HepG2 (cell line): ENCODE measurements around the gene PPP2R5B. TPM values are rescaled to one million over a fixed set of nuclear protein-coding genes. Genes with fewer than 3 reads are reported as not detected.
A peak's percentile ranks its signal among the peaks of the same experiment; 100 is the strongest.

Experiments used
- ATAC-seq: fragments of 200-7000 bp; cut with Tn5 transposase; 3 replicates; pipeline ENCODE4 v1.9.1; 2020; ENCODE audit warnings: mild to moderate bottlenecking, moderate library complexity
- BruUV-seq: library from RNA; stranded (reverse); fragments of 400-500 nt; replicated peaks from 2 replicates; lab custom pipeline; 2021; lab: Mats Ljungman, UMichigan
- CTCF ChIA-PET: fragments of 300-600 bp; formaldehyde crosslinking; extraction: SDS; loops from one replicate; lab custom pipeline; 2021; ENCODE audit warnings: low total read pairs, inconsistent platforms, low intra/inter-chr PET ratio; lab: Yijun Ruan, JAX
- POLR2A ChIA-PET: fragments of 350-600 bp; sonication (Branson Sonifier 250); formaldehyde crosslinking; loops from one replicate; lab custom pipeline; 2020; ENCODE audit warnings: antibody characterized with exemption, inconsistent platforms; lab: Yijun Ruan, JAX
- DNase-seq: peaks from one replicate; pipeline ENCODE4 v3.0.0-alpha.2; 2015; ENCODE audit warnings: low spot score
- FAIRE-seq: peaks from 3 replicates; lab custom pipeline; 2011; peaks lifted over from hg19 to GRCh38; lab: Jason Lieb, UNC
- H2AFZ ChIP-seq: one replicate; pipeline ENCODE4 v1.6.1; 2011; ENCODE audit warnings: low read length, inconsistent platforms
- H3K27ac ChIP-seq: fragments of 300-600 bp; 3 replicates; pipeline ENCODE4 v1.8.0; 2011; ENCODE audit warnings: mixed run types, mild to moderate bottlenecking, mixed read lengths, low read length, inconsistent platforms; ENCODE audit not compliant: insufficient read depth; ENCODE audit errors: extremely low read length
- H3K27me3 ChIP-seq, 2 experiments: fragments of 200-600 bp in 1 of 2; 2 replicates in 1 of 2; 3 replicates in 1 of 2; pipeline versions ENCODE4 v1.6.0 to v1.8.0; 2011; ENCODE audit warnings: low read length in 2 of 2, mild to moderate bottlenecking in 2 of 2, moderate library complexity in 2 of 2, inconsistent platforms in 1 of 2; ENCODE audit not compliant: insufficient read depth in 2 of 2, control insufficient read depth in 1 of 2
- H3K36me3 ChIP-seq, 2 experiments: fragments of 200-600 bp in 1 of 2; replicated peaks in 1 of 2; 2 replicates in 1 of 2; 3 replicates in 1 of 2; pipeline versions ENCODE4 v1.5.1 to v1.8.0; 2011; ENCODE audit warnings: low read length in 2 of 2, inconsistent platforms in 1 of 2; ENCODE audit not compliant: insufficient read depth in 2 of 2, control insufficient read depth in 1 of 2
- H3K4me1 ChIP-seq: 2 replicates; pipeline ENCODE4 v1.5.1; 2012; ENCODE audit warnings: low read length, inconsistent platforms; ENCODE audit not compliant: insufficient read depth
- H3K4me2 ChIP-seq: 2 replicates; pipeline ENCODE4 v1.6.0; 2011; ENCODE audit warnings: low read depth, low read length, inconsistent platforms
- H3K4me3 ChIP-seq, 3 experiments: fragments of 200-600 bp in 1 of 3; sonication (generic), shearing (Covaris generic) in 1 of 3; replicated peaks in 1 of 3; 2 replicates each; pipeline ENCODE4 v1.5.1; 2011 to 2016; ENCODE audit warnings: low read length in 3 of 3, inconsistent platforms in 2 of 3, low read depth in 2 of 3, mild to moderate bottlenecking in 2 of 3, control low read depth in 1 of 3, mixed read lengths in 1 of 3; ENCODE audit not compliant: insufficient read depth in 1 of 3
- H3K79me2 ChIP-seq: one replicate; pipeline ENCODE4 v1.6.1; 2011; ENCODE audit warnings: low read length, inconsistent platforms; ENCODE audit not compliant: insufficient read depth
- H3K9ac ChIP-seq: 2 replicates; pipeline ENCODE4 v1.6.0; 2011; ENCODE audit warnings: mild to moderate bottlenecking, low read depth, low read length, inconsistent platforms; ENCODE audit not compliant: insufficient read depth
- H3K9me3 ChIP-seq: 2 replicates; pipeline ENCODE4 v1.5.1; 2012; ENCODE audit warnings: mild to moderate bottlenecking, low read length
- H4K20me1 ChIP-seq: 2 replicates; pipeline ENCODE4 v1.6.0; 2011; ENCODE audit warnings: inconsistent platforms, mild to moderate bottlenecking, low read length, moderate library complexity; ENCODE audit not compliant: insufficient read depth
- AGO2 ChIP-seq: fragments of 200-400 bp; formaldehyde crosslinking; optimal IDR thresholded peaks from 2 replicates; pipeline ENCODE3; 2017; ENCODE audit warnings: mild to moderate bottlenecking, low read depth, low read length, moderate library complexity
- ARNTL ChIP-seq: sonication (generic); formaldehyde crosslinking; IDR thresholded peaks from 2 replicates; pipeline ENCODE4 v1.4.0; 2020; ENCODE audit warnings: mild to moderate bottlenecking, missing genetic modification reagents
- BCL6 ChIP-seq: IDR thresholded peaks from 2 replicates; pipeline ENCODE4 v1.6.1; 2016; ENCODE audit warnings: missing genetic modification reagents, missing compliant biosample characterization
- HDAC1 ChIP-seq: sonication (generic); formaldehyde crosslinking; IDR thresholded peaks from 2 replicates; pipeline ENCODE4 v1.5.1; 2020; ENCODE audit warnings: mild to moderate bottlenecking, missing genetic modification reagents
- KLF16 ChIP-seq, 2 experiments: sonication (generic) in 1 of 2; formaldehyde crosslinking in 1 of 2; IDR thresholded peaks; 2 replicates each; pipeline versions ENCODE4 v1.6.1 to v1.8.0; 2016 to 2023; ENCODE audit warnings: missing genetic modification reagents in 2 of 2, missing compliant biosample characterization in 1 of 2
- POLR2A ChIP-seq, 2 experiments: IDR thresholded peaks; 2 replicates each; pipeline ENCODE4 v1.6.1; 2011; ENCODE audit warnings: low read depth in 2 of 2, low read length in 2 of 2, mild to moderate bottlenecking in 1 of 2, moderate library complexity in 1 of 2; ENCODE audit not compliant: insufficient read depth in 1 of 2
- PRDM15 ChIP-seq: sonication (generic); formaldehyde crosslinking; IDR thresholded peaks from 2 replicates; pipeline ENCODE4 v1.4.0; 2020; ENCODE audit warnings: missing genetic modification reagents
- TARDBP ChIP-seq: sonication (generic); formaldehyde crosslinking; IDR thresholded peaks from 2 replicates; pipeline ENCODE4 v1.8.0; 2022; ENCODE audit warnings: mild to moderate bottlenecking, missing genetic modification reagents
- TMF1 ChIP-seq: sonication (generic); formaldehyde crosslinking; IDR thresholded peaks from 2 replicates; pipeline ENCODE4 v1.8.1; 2022; ENCODE audit warnings: low read depth, missing genetic modification reagents
- ZBTB43 ChIP-seq: sonication (generic); formaldehyde crosslinking; conservative IDR thresholded peaks from 2 replicates; pipeline ENCODE4 v1.4.0; 2020; ENCODE audit warnings: missing genetic modification reagents
- ZFP36L1 ChIP-seq: sonication (generic); formaldehyde crosslinking; IDR thresholded peaks from 2 replicates; pipeline ENCODE4 v1.8.0; 2022; ENCODE audit warnings: mild to moderate bottlenecking, missing genetic modification reagents, moderate library complexity
- ZNF430 ChIP-seq: sonication (generic); formaldehyde crosslinking; IDR thresholded peaks from 2 replicates; pipeline ENCODE4 v1.9.0; 2021; ENCODE audit warnings: mild to moderate bottlenecking, missing genetic modification reagents
- WGBS: methylation state at CpG from one replicate; pipeline ENCODE4 v1.1.6; 2017; ENCODE audit warnings: low lambda C conversion rate; 5-methylcytosine and 5-hydroxymethylcytosine counted together
- in situ Hi-C: cut with HindIII; loops from 2 replicates; pipeline ENCODE4 v1.10.0; 2017; ENCODE audit warnings: low pct_unique_long_range_greater_than_20kb; ENCODE audit not compliant: extremely low pct_ligation_motif_present
- intact Hi-C: fragments of 100-400 bp; cut with micrococcal nuclease; formaldehyde crosslinking; loops from one replicate; pipeline ENCODE4 v1.10.0; 2022; ENCODE audit not compliant: unreplicated experiment
- polyA plus RNA-seq, 8 experiments: library from polyadenylated mRNA; depleted of rRNA in 3 of 8; stranded (reverse) in 7 of 8; unstranded in 1 of 8; fragments of >200 nt; fragmentation: Illumina TruSeq in 4 of 8; extraction: Trizol in 4 of 8; gene quantifications; 2 replicates each; pipeline versions ENCODE4 v1.2.1 to v1.2.3, GENCODE V29; 2011 to 2016; ENCODE audit warnings: low read depth in 4 of 8, missing spikeins in 1 of 8, mixed read lengths in 1 of 8; ENCODE audit not compliant: insufficient read depth in 1 of 8
- total RNA-seq, 5 experiments: library from RNA; depleted of rRNA; stranded (reverse); fragments of >200 nt; fragmentation: Illumina TruSeq; extraction: Trizol; gene quantifications; 2 replicates each; pipeline ENCODE4 v1.2.3, GENCODE V29; 2016; ENCODE audit warnings: low read depth in 1 of 5
- TF ChIP-seq, protein P1 (sequence below), 2 experiments: IDR thresholded peaks; 2 replicates each; pipeline ENCODE4 v1.6.1; 2011 to 2012; ENCODE audit warnings: low read length in 2 of 2, borderline replicate concordance in 1 of 2, low read depth in 1 of 2, mild to moderate bottlenecking in 1 of 2, moderate library complexity in 1 of 2

PPP2R5B gene
- total and polyA plus RNA-seq, 2 of the 13 experiments (the other 11 are each of a cell fraction or from before 2014, with no cell fraction given): 2.3 to 8.3 TPM

DNA sequence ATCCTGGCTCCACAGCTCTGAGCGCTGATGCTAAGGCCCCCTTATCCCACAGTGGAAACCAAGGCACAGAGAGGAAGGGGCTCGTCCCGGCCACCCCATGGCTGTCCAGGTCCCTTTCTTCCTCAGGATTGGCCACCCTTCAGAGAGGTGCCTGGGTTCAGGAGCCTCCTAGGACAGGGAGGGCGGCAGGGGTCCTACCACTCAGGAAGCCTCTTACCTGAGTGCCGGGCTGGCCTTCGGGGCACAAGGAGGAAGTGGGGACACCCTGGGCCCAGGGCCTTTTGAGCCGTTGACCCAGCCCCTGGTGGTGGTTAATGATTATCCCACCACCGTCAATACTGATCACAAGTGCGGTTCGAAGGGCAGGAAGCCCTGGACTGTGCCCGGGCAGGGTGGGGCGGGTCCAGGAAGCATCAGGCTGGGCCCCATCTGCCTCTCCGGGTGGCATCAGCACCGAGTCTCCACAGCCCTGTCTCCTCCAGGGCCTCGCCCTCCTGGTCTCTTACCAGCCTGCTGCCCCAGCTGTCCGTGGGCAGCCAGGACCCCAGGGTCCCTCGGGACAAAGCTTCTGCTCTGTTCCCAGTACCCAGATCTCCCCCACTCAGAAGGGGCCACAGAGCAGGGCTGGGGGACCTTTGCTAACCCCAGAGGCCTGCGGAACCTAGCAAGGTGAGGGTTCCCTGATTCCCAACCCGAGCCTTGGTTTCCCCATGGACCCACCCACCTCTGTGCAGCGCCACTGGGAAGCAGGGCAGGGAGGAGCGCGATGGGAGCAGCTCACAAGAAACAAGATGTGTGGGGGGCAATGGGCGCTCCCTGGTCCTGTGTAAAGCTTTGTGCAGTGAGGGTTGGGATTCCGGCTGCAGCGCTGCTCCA is 31.1 kb upstream of the PPP2R5B start:
- H3K4me2 ChIP-seq: peak overlapping the region; percentile 94
- H3K27ac ChIP-seq: peak overlapping the region; percentile 88
- ChIA-PET POLR2A (interaction anchor here (0.8 to 11.5 kb wide), 14 partner anchors 17 to 537 kb away, joined by 3 to 132 read pairs (median 5); partner anchors contain the start of genes BATF2, CDC42BPG, EHD1 and MEN1), CTCF (interaction anchor here (1.8 to 3.9 kb wide), 3 partner anchors 23 to 50 kb away, joined by 5 to 72 read pairs (median 8); no protein-coding TSS in a partner anchor)
- H3K27me3 ChIP-seq: no peaks in the 10 kb centered on the region; a peak in 1 of 5 replicates
- H3K4me1 ChIP-seq: peaks cover 55% of the 10 kb centered on the region
- no peak overlapping the region for H2AFZ ChIP-seq
- H3K9me3 ChIP-seq: no peaks in the 10 kb centered on the region
- ATAC-seq (peak; percentile 85), DNase-seq (peak; percentile 91), FAIRE-seq (peak; percentile 97)
- peak overlapping the region; percentile 96 for H3K9ac ChIP-seq
- in situ Hi-C loops (loop anchor here (5.0 kb wide), 2 partner anchors 46 to 106 kb away; no protein-coding TSS in a partner anchor), intact Hi-C loops (loop anchor here (1.0 kb wide), 2 partner anchors 23 to 46 kb away; no protein-coding TSS in a partner anchor)
- BruUV-seq: TSS peak; percentile 73
- peaks cover 10% of the 10 kb centered on the region; the same call in 1 of the 2 replicates for H4K20me1 ChIP-seq
- H3K4me3 ChIP-seq: peak overlapping the region; percentile 80 to 96 (median 95)
- peaks cover 27% of the 10 kb centered on the region for H3K79me2 ChIP-seq
- H3K36me3 ChIP-seq: peaks cover 5 to 11% of the 10 kb centered on the region in 2 experiments; a peak in 2 of 5 replicates
- 0% methylated on average over 3 of the region's 25 CpGs for WGBS
- TF ChIP-seq, protein P1, sequence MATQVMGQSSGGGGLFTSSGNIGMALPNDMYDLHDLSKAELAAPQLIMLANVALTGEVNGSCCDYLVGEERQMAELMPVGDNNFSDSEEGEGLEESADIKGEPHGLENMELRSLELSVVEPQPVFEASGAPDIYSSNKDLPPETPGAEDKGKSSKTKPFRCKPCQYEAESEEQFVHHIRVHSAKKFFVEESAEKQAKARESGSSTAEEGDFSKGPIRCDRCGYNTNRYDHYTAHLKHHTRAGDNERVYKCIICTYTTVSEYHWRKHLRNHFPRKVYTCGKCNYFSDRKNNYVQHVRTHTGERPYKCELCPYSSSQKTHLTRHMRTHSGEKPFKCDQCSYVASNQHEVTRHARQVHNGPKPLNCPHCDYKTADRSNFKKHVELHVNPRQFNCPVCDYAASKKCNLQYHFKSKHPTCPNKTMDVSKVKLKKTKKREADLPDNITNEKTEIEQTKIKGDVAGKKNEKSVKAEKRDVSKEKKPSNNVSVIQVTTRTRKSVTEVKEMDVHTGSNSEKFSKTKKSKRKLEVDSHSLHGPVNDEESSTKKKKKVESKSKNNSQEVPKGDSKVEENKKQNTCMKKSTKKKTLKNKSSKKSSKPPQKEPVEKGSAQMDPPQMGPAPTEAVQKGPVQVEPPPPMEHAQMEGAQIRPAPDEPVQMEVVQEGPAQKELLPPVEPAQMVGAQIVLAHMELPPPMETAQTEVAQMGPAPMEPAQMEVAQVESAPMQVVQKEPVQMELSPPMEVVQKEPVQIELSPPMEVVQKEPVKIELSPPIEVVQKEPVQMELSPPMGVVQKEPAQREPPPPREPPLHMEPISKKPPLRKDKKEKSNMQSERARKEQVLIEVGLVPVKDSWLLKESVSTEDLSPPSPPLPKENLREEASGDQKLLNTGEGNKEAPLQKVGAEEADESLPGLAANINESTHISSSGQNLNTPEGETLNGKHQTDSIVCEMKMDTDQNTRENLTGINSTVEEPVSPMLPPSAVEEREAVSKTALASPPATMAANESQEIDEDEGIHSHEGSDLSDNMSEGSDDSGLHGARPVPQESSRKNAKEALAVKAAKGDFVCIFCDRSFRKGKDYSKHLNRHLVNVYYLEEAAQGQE (IDR thresholded peaks at IDR 0.05; ENCODE audit: borderline replicate concordance in 1 of 2, low read depth in 1 of 2, low read length in 2 of 2): peak in 1 of 2 experiments; percentile 59; a peak in 1 of 4 replicates
- TF ChIP-seq AGO2 (no peak), ZNF430 (CRISPR knock-in tag) (peak; percentile 89; the same call in 1 of the 2 replicates), HDAC1 (peak; percentile 85), ZFP36L1 (0 out of 2 replicates have a peak, but pooled peaks have one; percentile 32), TMF1 (CRISPR knock-in tag) (peak; percentile 72), TARDBP (CRISPR knock-in tag) (peak; percentile 81), PRDM15 (CRISPR knock-in tag) (no peak), ZBTB43 (0 out of 2 replicates have a peak, but pooled peaks have one; percentile 11), POLR2A (IDR thresholded peaks at IDR 0.05; ENCODE audit: insufficient read depth in 1 of 2, low read depth in 2 of 2, low read length in 2 of 2) (peak in 1 of 2 experiments; percentile 88; a peak in 2 of 4 replicates), BCL6 (CRISPR knock-in tag) (peak; percentile 57; the same call in 1 of the 2 replicates), ARNTL (CRISPR knock-in tag) (peak; percentile 61; the same call in 1 of the 2 replicates), KLF16 (CRISPR knock-in tag; IDR thresholded peaks at IDR 0.05) (peak in 1 of 2 experiments; percentile 77; a peak in 1 of 4 replicates)
